CD4-positive, alpha-beta T cell treated with Interleukin-10 for 1 hour (primary cell): ENCODE data around the gene CDKN2B-AS1.
"Not testable (repeated sequence)": the region's sequence is repeated elsewhere in the genome, so short reads cannot be mapped to it uniquely, and the experiment has no call there.

ENCODE experiments used
- DNase-seq: peaks from one replicate; pipeline ENCODE4 v3.0.0-alpha.2; 2020

CDKN2B-AS1 gene

GRCh38 chr9:21994556-21995005, at the start of gene CDKN2B-AS1:
Gene CDKN2B-AS1, plus strand, starts transcription at chr9:21994791.
- peak; percentile 63 for DNase-seq

- DNase-seq: no peak
Measured at GRCh38 chr9:21945606-21946005, 49.0 kb upstream of the CDKN2B-AS1 start.

GRCh38 chr9:21958833-21959232, 35.8 kb upstream of the CDKN2B-AS1 start:
- DNase-seq: no peak

- not testable (repeated sequence) for DNase-seq
Measured at GRCh38 chr9:21959268-21959667, 35.3 kb upstream of the CDKN2B-AS1 start.

- DNase-seq: no peak
Measured at GRCh38 chr9:21961569-21961968, 33.0 kb upstream of the CDKN2B-AS1 start.

GRCh38 chr9:21964925-21965385, 29.6 kb upstream of the CDKN2B-AS1 start:
- peak; percentile 72 for DNase-seq

- peak; percentile 55 for DNase-seq
Measured at GRCh38 chr9:21965401-21965951, 29.1 kb upstream of the CDKN2B-AS1 start.

- DNase-seq: no peak
Measured at GRCh38 chr9:21966140-21966851, 28.3 kb upstream of the CDKN2B-AS1 start.

GRCh38 chr9:21967169-21967568, 27.4 kb upstream of the CDKN2B-AS1 start:
- DNase-seq: no peak

GRCh38 chr9:21967702-21968101, 26.9 kb upstream of the CDKN2B-AS1 start:
- DNase-seq: no peak

- peak; percentile 23 for DNase-seq
Measured at GRCh38 chr9:21968331-21969010, 26.1 kb upstream of the CDKN2B-AS1 start.

GRCh38 chr9:21969011-21969940, 25.3 kb upstream of the CDKN2B-AS1 start:
- no peak for DNase-seq

- DNase-seq: no peak
Measured at GRCh38 chr9:21969951-21970799, 24.4 kb upstream of the CDKN2B-AS1 start.

- no peak for DNase-seq
Measured at GRCh38 chr9:21970800-21971640, 23.6 kb upstream of the CDKN2B-AS1 start.

- DNase-seq: no peak
Measured at GRCh38 chr9:21972361-21972760, 22.2 kb upstream of the CDKN2B-AS1 start.

- DNase-seq: no peak
Measured at GRCh38 chr9:21974343-21974721, 20.3 kb upstream of the CDKN2B-AS1 start.

GRCh38 chr9:21974722-21975409, 19.7 kb upstream of the CDKN2B-AS1 start:
- DNase-seq: peak; percentile 47

- no peak for DNase-seq
Measured at GRCh38 chr9:21976334-21976875, 18.2 kb upstream of the CDKN2B-AS1 start.

GRCh38 chr9:21982391-21982790, 12.2 kb upstream of the CDKN2B-AS1 start:
- DNase-seq: no peak
